Stimulated activated CD8-positive, alpha-beta memory T cell treated with anti-CD3 and anti-CD28 coated beads, Interleukin-2, amount 100 ng/mL, for 1 hour (primary cell): ENCODE measurements around the gene FKBP2.
A peak's percentile ranks its signal among the peaks of the same experiment; 100 is the strongest.

ENCODE experiments used
- DNase-seq, 2 donors: peaks; one replicate each; pipeline ENCODE4 v3.0.0-alpha.2; 2020; ENCODE audit warnings: low read depth in 2 of 2

The FKBP2 gene

DNA sequence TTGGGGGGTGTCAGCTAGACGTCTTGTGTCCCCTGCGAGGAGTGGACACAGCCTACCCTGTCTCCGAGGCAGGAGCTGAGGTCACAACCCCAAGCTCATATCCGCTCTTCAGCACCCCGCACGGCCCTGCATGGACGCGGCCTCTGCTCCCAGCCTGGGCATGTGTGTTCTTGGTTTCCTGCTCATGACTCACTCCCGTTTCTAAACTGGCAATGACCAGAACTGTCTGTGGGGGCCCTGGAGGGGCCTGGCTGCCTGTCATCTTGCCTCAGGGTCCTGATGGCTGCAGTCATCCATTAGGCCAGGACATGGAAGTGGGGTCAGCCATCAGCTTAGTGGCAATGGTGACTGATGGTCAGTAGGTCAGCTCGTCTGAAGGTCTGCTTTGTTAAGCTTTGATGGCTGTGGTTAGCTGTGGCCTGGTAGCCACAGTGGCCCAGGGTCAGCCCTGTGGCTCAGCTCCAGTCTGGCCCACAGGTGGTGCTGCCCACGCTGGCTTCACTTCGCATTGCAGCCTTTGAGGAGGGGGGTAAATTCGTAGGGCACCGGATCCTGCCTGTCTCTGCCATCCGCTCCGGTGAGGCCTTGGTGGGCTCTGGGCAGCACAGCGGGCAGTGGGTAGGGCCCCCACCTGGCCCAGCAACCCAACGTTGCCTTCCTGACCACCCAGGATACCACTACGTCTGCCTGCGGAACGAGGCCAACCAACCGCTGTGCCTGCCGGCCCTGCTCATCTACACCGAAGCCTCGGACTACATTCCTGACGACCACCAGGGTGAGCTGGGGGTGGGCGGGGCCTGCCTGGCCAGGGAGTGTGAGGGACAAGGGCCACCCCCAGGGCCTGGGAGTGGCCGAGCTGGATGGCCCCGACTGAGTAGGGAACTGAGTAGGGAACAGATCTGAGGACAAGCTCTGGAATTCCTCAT lies 22.4 kb downstream of the FKBP2 start:
- no peak for DNase-seq

DNA sequence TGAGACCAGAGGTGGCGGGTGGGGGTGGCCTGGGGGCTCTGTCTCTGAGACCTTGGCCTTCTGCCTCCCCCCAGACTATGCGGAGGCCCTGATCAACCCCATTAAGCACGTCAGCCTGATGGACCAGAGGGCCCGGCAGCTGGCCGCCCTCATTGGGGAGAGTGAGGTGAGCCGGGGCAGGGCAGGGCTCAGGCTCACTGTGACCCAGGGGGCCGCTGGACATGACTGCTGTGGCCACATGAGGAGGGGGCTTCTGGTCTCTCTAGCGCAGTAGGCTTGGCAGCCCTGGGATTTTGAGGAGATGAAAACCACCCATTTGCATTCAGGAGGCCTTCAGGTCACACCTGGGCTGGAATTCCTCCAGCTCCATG lies 23.0 kb downstream of the FKBP2 start:
- DNase-seq = no peak

DNA sequence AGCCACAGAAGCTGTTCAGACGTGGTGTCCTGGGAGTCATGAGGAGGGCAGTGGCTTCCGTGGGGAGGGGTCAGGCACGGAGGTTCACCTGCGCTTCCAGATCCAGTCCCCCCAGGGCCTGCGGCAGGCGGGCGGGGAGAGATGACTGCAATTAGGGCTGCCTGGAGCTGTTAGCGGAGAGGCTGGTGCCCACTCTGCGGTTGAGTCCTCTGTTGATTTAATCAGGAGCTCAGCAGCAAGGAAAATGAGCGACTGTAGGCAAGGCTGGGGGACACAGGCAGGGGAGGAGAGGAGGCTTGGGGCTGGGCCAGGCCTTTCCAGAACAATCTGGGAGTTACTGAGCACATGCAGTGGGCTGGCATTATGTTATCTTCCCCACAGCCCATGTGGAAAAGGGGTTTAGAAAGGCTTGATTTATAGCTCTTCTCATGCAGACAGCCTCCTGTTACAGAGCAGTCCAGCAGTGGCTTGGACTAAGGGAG lies 23.5 kb downstream of the FKBP2 start:
- no peak for DNase-seq

DNA sequence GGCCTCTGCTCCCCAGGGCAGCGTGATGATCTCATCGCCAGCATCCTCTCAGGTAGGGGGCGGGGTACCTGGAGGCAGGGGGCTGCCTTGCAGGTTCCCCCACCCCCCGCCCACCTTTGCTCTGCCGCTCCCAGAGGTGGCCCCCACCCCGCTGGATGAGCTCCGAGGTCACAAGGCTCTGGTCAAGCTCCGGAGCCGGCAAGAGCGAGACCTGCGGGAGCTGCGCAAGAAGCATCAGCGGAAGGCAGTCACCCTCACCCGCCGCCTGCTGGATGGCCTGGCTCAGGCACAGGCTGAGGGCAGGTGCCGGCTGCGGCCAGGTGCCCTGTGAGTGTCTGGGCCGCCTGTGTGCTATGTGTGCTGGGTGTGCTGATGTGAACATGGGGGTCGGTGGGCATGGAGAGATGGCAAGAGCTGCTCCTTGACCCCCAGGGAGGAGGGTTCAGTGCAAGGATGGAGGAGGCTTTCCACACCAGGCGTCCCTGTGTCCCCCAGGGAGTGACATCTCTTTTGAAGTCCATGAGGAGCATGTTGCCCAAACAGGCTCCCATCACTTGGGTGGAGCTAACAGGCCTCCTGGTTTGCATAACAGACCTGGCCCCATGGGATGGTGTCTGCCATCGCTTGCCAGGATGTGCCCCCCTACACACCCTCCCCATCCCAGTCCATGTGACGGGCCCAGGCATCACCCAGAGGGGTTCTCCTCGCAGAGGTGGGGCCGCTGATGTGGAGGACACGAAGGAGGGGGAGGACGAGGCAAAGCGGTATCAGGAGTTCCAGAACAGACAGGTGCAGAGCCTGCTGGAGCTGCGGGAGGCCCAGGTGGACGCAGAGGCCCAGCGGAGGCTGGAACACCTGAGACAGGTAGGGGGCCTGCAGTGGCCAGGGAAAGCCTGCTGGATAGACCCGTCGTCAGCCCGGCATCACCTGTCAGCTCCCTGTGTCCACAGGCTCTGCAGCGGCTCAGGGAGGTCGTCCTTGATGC lies 24.6 kb downstream of the FKBP2 start:
- DNase-seq = no peak

DNA sequence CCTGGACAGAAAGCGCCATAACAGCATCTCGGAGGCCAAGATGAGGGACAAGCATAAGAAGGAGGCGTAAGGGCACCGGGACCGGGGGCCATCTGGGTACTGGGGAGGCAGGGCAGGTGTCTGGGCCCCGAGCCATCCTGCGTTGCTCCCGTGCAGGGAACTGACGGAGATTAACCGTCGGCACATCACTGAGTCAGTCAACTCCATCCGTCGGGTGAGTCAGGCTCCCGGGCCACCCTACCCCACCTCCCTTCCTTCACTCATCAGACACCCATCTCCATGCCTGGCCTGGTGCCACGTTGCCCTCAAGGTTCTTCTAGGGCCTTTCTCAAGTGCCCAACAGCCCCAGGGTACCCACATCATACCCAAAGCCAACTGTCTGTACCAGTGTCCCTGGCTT lies 25.4 kb downstream of the FKBP2 start:
- no peak for DNase-seq

DNA sequence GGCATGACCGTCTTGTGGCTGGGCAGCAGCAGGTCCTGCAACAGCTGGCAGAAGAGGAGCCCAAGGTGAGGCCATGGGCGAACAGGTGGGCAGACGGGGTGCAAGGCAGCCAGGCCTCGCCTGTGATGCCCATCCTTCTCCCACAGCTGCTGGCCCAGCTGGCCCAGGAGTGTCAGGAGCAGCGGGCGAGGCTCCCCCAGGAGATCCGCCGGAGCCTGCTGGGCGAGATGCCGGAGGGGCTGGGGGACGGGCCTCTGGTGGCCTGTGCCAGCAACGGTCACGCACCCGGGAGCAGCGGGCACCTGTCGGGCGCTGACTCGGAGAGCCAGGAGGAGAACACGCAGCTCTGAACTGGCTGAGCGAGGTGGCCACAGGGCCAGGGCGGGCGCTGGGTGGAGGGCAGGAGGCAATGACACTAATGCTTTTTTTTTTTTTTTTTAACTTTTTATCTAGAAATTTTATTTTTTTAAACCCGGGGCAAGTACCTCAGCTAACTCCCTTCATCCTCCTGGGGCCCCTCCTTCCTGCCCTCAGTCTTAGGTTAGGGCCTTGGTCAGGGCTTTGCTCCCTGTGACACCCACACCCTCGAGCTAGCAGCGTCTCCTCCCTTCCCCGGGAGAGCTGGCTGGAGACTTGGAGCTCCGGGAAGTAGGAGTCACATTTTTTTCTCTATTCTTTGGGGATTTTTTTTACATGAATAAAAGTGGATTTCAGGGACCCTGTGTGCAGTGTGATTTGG lies 26.5 kb downstream of the FKBP2 start:
- no peak for DNase-seq

DNA sequence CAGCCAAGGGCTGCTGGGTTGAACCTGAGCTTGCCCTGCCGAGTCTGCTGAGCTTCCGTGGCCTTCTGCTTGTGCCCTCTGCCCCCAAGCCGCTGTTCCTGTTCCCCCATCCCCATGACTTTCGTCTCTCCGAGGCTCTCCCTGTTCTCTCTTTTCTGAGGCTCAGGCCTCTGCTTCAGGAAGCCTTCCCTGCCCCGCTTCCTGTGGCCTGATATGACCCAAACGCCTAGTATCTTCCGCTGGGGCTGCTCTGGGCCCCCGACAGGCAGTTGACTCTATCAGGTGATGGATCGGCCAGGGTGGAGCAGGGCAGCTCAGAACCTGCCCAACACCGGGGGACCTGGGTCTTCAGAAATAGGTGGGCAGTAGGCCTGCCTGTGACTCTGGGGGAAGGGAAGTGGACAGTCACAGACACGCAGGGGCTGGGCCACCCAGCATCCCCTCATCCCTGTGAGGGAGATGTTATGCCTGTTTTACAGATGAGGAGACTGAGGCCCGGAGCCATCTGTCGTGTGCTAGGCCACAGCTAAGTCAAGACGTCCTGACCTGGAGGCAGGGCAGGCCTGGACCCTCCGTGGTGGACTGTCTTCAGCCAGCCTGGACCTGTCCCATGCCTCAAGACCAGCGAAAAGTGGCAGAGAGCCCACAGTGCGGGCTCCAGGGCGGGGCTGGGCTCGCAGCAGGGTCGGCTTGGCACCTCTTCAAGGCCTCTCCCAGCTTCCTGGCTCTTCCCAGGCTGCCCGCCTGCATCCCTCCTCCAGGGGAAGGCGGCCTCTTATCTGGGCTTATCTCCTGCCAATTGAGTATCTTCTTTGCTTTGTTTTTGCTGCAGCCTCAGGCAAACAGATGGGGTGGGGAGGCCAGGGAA lies 27.4 kb downstream of the FKBP2 start:
- no peak for DNase-seq

DNA sequence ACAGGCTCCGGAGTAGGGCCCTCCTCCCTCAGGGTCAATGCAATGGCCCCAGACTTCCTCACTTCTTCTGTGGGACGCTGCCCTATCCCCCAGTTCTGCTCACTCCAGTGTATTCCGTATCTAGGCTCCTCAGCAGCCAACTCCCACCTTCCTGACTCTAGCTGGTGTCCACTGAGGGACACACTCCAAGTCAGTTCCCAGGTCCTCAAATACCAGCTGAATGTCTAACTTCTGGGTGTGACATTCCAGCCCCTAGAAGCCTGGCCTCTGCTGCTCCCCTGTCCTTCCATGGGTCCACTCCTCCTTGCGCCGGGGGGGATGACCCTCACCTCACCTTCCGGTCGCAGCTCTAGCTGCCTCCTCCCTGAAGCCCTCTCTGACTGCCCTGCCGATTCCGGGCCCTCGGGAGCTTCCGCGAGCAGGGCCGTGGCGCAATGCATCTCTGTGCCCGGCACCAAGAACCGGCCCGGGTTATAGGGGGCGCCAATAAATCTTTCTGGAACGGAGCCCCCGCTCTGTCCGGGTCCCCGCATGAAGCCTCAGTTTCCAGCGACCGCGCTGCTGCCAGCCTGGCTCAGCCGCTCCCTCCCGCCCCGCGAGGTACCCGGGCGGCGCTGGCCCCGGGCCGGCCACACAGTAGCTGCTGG lies 28.1 kb downstream of the FKBP2 start:
- DNase-seq = no peak

DNA sequence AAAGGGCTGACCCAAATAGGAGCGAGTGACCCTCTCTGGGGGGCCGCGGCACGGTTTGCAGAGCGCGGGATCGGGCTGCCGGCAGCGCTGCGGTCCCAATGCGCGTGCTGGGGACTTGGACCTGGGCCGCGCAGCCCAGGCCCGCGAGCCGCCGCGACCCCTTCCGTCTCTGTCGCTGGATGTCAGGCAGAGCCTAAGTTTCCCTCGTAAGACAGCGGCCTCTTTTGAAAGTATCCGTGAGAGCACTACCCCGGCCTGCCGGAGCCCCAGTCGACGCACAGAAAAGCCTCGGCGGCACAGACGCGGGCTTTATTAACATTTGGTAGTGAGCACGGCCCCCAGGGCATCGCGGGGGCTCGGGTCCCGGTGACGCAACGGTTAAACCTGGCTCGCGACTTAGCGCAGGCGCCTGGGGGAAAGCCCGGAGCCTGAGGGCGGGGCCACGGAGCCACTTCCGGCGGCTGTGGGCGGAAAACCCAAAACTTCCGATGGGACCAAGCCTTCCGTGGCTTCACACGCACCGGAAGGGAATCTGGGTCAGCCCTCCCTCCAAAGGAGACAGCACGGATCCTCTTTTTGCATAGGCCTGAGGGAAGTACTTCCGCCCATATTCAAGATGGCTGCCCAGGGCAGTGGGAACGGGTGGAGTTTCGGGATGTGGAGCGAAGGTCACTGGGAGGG lies 28.8 kb downstream of the FKBP2 start:
- peak; percentile 94 for DNase-seq

DNA sequence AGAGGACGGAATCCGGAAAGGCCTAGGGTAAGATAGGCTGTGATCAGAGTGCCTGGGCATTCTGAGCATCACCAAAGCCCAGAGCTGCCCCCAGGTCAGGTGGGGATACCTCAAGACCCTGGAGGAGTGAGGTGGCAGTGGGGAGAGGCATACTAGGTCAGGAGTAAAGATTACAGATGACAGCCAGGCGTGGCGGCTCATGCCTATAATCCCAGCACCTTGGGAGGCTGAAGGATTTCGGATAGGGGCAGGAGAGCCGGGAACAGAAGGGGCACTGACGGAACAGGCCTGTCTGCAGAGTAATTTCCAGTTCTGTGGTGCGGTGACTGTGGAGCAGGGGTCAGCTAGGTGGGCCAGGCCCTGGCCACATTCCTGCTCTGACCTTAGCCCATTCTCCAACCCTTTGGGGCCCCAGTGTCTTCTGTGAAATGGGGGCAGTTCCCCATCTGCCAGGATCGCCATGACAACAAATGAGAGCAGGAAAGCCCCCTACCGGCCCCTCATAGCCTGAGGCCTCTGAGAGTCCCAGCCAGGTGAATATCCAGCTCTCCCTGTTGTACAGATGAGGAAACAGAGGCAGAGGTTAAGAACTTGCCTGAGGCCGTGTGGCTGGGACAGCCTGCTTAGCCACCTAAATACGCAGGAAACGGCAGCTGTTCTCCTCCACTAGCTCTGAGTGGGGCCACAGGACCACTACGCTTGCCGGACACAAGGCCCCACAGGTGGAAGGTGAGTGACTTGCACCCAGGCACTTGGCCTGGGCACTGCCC lies 34.3 kb downstream of the FKBP2 start:
- DNase-seq = no peak

DNA sequence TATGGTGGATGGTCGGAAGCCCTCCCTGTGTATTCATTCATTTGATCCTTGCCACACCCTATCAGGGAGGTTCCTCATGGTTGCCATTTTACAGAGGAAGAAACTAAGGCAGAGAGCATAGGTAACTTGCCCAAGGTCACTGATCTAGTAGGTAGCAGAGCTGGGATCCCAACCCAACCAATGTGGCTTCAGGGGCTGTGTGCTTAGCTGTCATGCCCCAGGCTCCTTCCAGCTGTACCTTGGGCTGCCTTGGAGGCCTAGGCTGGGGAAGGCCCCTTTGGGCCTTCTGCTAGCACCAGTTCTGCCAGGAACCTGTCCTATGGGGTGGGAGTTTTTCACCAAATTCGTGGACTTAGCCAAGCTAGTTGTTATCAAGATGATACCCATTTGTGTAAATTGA lies 34.9 kb downstream of the FKBP2 start:
- no peak for DNase-seq

DNA sequence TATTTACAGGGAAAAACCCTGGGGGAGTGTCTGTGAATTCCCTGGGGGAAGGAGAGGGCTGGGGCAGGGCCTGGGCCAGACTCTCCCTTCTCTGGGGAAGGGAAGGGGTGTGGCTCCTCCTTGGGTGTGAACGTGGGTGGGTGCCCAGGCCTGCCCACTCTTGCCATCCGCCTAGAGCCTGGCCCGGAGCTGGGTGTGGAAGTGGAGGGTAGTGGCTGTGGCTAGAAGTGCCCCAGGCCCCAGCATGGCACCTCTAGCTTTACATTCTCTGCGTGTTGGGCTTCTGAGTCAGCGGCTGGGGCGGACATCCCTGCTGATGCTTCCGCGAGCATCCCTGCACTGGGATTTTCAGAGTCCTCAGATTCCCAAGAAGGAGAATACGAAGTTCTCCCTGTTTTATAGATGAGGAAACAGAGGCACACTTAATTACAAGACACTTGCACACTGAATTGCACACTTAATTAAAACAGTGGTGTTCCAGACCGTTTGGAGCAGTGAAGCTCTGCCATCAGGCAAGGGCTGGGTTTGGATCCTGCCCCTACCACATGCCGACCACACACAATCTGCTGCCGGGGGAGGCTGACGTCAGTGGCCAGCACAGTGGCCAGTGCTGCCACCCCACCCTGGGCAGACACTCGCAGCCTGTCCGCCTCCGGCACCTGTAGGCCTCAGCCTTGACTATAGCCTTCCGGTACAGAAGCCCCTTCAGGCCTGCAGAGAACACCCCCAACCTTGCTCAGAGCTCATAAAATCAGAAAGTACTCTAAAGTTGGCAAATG lies 35.9 kb downstream of the FKBP2 start:
- no peak for DNase-seq

DNA sequence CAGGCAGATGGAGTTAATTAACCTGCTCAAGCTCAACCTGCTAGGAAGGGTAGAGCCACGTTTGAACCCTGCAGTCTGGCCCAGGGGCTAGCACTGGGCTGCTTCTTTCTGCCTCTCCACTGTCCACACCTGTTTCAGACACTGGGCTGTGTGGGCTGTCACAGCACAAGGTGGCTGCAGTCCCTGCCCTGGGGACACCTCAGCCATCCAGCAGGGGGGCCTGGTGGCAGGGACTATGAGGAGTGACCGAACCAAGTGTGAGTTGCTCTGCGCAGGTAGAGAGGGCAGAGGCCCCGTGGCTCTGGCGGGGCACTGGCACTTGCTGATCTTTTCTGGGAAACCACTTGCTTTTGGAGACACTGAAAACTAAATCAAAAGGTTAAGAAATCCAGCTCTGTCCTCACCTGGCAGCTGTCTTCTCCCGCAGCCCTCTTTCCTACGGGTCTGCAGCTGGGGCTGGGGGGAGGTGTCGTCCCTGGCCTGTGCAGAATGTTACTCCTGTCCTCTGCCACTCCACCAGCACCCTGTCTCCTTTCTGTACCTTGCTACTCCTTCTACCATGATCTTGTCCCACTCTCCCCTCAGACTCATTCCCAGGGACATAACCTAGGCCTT lies 37.8 kb downstream of the FKBP2 start:
- no peak for DNase-seq

DNA sequence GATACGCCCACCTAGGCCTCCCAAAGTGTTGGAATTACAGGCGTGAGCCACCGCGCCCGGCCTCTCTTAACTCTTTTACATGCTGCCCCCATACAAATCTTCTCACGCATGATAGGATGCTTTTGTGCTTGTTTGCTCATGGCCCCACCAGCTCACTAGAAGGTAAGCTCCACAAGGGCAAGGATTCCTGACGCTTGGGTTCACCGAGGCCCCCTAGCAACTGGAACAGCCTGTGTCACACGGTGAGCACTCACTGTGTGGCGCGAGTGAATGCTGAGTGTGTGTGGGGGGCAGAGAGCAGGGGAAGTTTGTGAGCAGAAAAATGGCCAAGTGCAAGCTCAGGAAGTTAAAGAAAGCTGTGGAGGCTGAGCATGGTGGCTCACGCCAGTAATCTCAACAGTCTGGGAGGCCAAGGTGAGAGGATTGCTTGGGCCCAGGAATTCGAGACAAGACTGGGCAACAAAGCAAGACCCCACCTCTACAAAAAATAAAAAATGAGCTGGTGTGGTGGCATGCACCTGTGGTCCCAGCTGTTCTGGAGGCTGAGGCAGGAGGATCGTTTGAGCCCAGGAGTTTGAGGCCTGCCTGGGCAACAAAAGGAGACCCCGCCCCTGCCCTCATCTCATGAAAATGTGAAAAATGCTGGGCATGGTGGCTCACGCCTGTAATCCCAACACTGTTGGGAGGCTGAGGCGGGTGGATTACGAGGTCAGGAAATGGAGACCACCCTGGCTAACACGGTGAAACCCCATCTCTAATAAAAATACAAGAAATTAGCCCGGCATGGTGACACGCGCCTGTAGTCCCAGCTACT lies 41.3 kb downstream of the FKBP2 start:
- DNase-seq = no peak

DNA sequence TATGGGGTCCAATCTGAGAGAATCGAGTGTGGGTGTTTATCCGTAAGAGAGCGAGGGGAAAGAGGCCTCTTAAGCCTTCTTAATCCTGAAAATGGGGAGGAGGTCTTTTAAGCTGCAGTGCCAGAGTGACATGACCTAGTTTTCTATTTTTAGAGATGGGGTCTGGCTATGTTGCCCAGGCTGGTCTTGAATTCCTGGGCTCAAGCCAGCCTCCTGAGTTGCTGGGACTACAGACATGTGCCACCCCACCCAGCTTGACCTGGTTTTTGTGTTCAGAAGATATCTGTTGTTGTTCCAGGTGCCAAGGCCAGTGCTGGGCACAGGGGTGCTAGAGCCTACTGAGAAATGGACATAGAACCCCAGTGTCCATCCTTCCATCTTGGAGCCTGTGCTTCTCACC lies 42.2 kb downstream of the FKBP2 start:
- no peak for DNase-seq

DNA sequence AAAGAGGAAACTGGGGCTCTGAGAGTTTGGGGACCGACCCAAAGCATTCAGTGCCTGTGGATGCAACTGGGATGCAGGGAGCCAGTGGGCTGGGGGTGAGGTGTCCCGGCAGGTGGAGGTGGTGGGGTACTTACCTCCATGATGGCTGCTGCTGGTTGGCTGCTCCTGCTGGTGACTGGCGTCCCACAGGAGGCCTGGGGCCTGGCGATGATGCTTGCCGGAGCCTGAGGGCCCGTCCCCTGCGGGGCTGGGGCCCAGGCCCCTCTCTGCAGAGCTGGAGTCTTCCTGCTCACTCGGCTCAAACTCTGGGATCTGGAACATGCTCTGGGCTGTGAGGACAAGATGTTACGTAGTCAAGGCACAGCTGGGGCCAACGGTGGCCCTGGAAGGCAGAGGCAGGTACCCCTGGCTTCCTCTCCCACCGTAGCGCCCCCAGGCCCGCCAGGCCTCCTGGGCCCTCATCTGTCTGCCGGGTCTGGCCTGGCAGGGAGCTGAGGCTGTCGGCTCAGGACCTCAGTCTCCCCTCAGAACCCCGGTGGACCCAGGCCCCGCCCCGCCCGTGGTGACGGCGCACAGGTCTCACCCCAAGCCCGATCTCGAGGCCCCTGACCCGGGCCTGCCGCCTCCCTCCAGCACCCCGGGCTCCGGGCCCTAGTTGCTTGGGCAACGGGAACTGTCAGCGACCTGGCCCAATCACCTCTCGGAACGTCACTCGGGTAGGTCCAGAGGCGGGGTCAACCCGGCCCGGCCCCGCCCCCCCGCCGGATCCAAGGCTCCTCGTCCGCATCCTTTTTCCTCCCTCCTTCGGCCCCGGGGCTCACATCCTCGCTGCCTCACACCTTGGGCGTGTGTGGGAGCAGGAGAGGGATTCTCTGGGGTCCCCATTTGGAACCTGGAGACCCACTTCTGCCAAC lies 43.4 kb downstream of the FKBP2 start, which contains the start of gene BAD:
TSS of gene BAD (minus strand) at position 618 of the 914 bp plus-strand sequence. CDS start at position 321, 297 bp downstream.
- DNase-seq = peak; percentile 82 to 87
